Upper lobe of left lung (tissue), 6 donors: Measurements from ENCODE around the gene CHMP5. TPM values are rescaled to one million over a fixed set of nuclear protein-coding genes. Genes with fewer than 3 reads are reported as not detected.

Source experiments
- ATAC-seq, 2 donors: fragments of 200-7000 bp; cut with Tn5 transposase; one replicate each; pipeline ENCODE4 v1.9.1; 2022; ENCODE audit warnings: mild to moderate bottlenecking in 2 of 2, moderate library complexity in 2 of 2; ENCODE audit not compliant: low FRiP score in 2 of 2
- DNase-seq, 2 donors: peaks; one replicate each; pipeline ENCODE4 v3.0.0-alpha.2; 2019 to 2020
- H3K27ac ChIP-seq, 4 donors: fragments of 200-600 bp; sonication (generic); one replicate each; pipeline ENCODE4 v1.5.1; 2016 to 2019
- H3K27me3 ChIP-seq, 4 donors: fragments of 200-600 bp; sonication (generic); one replicate each; pipeline ENCODE4 v1.5.1; 2017 to 2019
- H3K36me3 ChIP-seq, 4 donors: fragments of 200-600 bp; sonication (generic); one replicate each; pipeline ENCODE4 v1.5.1; 2016 to 2019
- H3K4me1 ChIP-seq, 4 donors: fragments of 200-600 bp; sonication (generic); one replicate each; pipeline ENCODE4 v1.5.1; 2018 to 2019
- H3K4me3 ChIP-seq, 4 donors: fragments of 200-600 bp; sonication (generic); one replicate each; pipeline ENCODE4 v1.5.1; 2017 to 2019; ENCODE audit warnings: mild to moderate bottlenecking in 2 of 4, moderate library complexity in 1 of 4
- H3K9me3 ChIP-seq, 4 donors: fragments of 200-600 bp; sonication (generic); one replicate each; pipeline ENCODE4 v1.5.1; 2018 to 2019
- EP300 ChIP-seq, 4 donors: sonication (generic); formaldehyde crosslinking; IDR thresholded peaks; one replicate each; pipeline ENCODE4 v1.5.1; 2017; ENCODE audit warnings: antibody characterized with exemption in 4 of 4, control low read depth in 2 of 4
- POLR2A ChIP-seq, 4 donors: fragments of 450-650 bp; IDR thresholded peaks; one replicate each; pipeline ENCODE4 v1.5.1; 2016 to 2017; ENCODE audit warnings: antibody characterized with exemption in 4 of 4, mild to moderate bottlenecking in 2 of 4
- POLR2AphosphoS5 ChIP-seq, 2 donors: sonication (generic); formaldehyde crosslinking; IDR thresholded peaks; one replicate each; pipeline ENCODE4 v1.5.1; 2017; ENCODE audit warnings: antibody characterized with exemption in 2 of 2
- WGBS, 2 donors: methylation state at CpG; one replicate each; pipeline ENCODE4 v1.1.5; 2017 to 2018; 5-methylcytosine and 5-hydroxymethylcytosine counted together
- total RNA-seq, 6 donors: library from RNA; depleted of rRNA in 4 of 6; stranded (reverse); fragments of >200 nt in 4 of 6; gene quantifications; one replicate each; pipeline versions ENCODE4 v1.1.0 to v1.2.1, GENCODE V29; 2016 to 2021
- TF ChIP-seq, protein P1 (sequence below), 6 experiments: fragments of 450-650 bp in 4 of 6; fragments of 200-600 bp in 2 of 6; sonication (generic) in 2 of 6; IDR thresholded peaks; one replicate each; pipeline ENCODE4 v1.5.1; 2016 to 2019; ENCODE audit warnings: antibody characterized with exemption in 6 of 6
- donor health status: DM: no; HTN: no; CAD: no; lungs with moderate emphysema.
- donor health status: DM: no; HTN: yes; CAD: no; lungs with severe emphysema.

Gene CHMP5
- total RNA-seq, 6 donors from 2014 or later = 33.5 to 95.5 (median 60.1) TPM

DNA sequence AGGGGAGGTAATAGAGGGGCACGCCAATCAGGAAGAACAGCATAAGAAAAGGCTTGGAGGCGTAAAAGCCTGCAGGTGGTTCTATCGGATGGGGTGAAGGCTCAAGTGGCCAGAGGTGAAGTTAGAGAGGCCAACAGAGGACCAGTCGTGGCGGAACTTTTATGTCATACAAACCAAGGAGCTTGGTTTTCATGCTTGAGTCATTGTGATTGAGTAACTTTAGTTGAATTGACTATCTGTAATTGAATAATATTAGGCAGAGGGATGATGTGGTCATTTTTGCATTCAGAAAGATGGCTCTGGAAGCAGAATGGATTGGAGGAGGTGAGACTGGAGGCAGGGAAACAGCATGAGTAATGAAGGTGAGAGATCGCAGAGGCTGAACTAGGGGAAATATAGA lies 32.0 kb upstream of the CHMP5 start:
- Histone ChIP-seq H3K36me3 (no peaks in the 10 kb centered on the region), H3K9me3 (no peaks in the 10 kb centered on the region), H3K4me1 (peaks cover 0 to 17% (median 7%) of the 10 kb centered on the region in 4 donors), H3K4me3 (no peak overlapping the region), H3K27ac (no peak overlapping the region), H3K27me3 (no peaks in the 10 kb centered on the region)
- TF ChIP-seq, protein P1, sequence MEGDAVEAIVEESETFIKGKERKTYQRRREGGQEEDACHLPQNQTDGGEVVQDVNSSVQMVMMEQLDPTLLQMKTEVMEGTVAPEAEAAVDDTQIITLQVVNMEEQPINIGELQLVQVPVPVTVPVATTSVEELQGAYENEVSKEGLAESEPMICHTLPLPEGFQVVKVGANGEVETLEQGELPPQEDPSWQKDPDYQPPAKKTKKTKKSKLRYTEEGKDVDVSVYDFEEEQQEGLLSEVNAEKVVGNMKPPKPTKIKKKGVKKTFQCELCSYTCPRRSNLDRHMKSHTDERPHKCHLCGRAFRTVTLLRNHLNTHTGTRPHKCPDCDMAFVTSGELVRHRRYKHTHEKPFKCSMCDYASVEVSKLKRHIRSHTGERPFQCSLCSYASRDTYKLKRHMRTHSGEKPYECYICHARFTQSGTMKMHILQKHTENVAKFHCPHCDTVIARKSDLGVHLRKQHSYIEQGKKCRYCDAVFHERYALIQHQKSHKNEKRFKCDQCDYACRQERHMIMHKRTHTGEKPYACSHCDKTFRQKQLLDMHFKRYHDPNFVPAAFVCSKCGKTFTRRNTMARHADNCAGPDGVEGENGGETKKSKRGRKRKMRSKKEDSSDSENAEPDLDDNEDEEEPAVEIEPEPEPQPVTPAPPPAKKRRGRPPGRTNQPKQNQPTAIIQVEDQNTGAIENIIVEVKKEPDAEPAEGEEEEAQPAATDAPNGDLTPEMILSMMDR (IDR thresholded peaks at IDR 0.05) = no peak
- TF ChIP-seq POLR2A (IDR thresholded peaks at IDR 0.05) (no peak), POLR2AphosphoS5 (IDR thresholded peaks at IDR 0.05) (no peak)
- 92 to 93% methylated on average over 6 of the region's 6 CpGs for WGBS, 2 donors
- ATAC-seq = no peak
- DNase-seq = no peak

DNA sequence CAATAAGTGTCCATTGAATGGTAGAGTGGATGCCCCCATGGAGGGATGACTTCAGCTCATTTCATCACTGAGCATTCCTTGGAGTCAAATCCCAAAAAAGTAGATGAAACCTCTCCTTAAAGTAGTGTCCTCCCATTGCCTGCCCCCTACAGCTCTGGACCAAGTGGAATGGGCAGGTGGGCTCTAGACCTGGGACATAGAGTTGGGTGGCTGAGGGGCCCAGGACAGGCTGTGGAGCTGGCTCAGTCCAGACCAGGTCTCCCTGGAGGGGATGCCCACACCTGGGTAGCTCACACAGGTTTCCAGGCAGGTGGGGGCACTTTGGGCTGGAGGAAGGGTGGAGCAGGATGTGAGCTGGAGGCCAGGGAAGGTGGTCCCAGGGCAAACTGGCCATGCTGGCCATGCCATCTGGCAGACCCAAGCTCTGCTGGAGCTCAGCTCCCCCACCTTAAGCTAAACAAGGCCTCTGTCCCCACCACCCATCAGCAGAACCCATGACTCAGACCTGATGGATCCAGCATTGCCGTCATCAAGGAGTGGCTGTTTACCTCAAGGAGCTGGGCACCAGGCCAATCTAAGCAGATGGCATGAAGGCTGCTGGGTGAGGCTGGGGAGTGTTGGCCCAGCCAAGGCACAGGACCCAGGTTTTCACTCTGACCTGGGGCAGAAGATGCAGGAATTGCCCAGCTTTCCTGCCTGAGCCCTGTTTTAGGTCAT lies 31.1 kb upstream of the CHMP5 start:
- TF ChIP-seq POLR2AphosphoS5 (IDR thresholded peaks at IDR 0.05) (peak; percentile 48 to 61), EP300 (IDR thresholded peaks at IDR 0.05) (peak in 1 of 4 donors; percentile 53)
- TF ChIP-seq, protein P1 (IDR thresholded peaks at IDR 0.05) = no peak
- H3K27me3 ChIP-seq = no peaks in the 10 kb centered on the region
- peak; percentile 38 to 71 for ATAC-seq
- peak; percentile 24 to 88 for DNase-seq
- H3K9me3 ChIP-seq = no peaks in the 10 kb centered on the region
- H3K36me3 ChIP-seq = no peaks in the 10 kb centered on the region
- peaks cover 0 to 17% (median 7%) of the 10 kb centered on the region in 4 donors for H3K4me1 ChIP-seq
- WGBS, 2 donors = 23% methylated on average over 1 of the region's 1 CpG; no CpG with 5 or more reads in 1 of the 2 donors
- no peak overlapping the region for H3K4me3 ChIP-seq
- peak overlapping the region in 2 of 4 donors; percentile 37 to 52 for H3K27ac ChIP-seq

DNA sequence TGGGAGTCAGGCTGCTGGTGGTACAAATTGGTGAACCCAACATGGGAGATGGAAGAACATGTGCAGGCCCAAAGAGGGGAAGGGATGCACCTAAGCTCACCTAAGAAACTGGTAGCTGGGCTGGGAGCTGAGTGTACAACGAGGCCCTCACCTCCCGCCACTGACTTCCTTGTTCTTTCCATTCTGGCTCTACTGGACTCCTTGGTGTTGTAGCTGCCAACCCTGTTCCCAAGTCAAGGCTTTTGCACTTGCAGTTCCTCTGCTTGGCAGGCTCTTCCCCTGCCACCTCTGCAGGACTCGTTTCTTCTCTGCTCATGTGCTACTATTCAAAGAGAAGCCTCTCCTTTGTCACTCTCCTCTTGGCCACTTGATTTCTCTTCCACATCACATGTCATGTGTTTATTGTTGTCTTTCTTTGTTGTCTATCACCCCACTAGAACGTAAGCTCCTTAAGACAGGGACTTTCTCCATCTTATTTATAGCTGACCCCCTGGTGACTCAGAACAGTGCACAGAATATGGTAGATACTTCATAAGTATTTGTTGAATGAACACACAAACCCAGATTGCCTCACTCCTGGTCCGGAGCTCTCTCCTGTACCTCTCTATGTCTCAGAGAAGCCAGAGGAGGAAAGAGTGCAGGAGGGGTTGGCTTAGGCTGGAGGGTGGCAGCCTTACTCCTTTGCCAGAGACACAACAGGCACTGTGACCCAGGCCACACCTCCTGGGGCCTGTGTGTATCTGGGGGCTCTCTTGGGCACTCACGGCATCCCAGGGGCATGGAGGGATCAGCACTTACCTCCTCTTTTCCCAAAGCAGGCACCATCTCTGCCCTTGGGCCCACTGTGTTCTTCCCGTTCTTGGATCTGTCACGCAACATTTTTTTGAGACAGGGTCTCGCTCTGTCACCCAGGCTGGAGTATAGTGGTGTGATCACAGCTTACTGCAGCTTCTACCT lies 30.1 kb upstream of the CHMP5 start:
- Histone ChIP-seq H3K4me3 (no peak overlapping the region), H3K9me3 (no peaks in the 10 kb centered on the region), H3K27ac (peak overlapping the region in 2 of 4 donors; percentile 37 to 52), H3K36me3 (no peaks in the 10 kb centered on the region), H3K27me3 (no peaks in the 10 kb centered on the region), H3K4me1 (peaks cover 0 to 14% (median 6%) of the 10 kb centered on the region in 4 donors)
- DNase-seq = no peak
- TF ChIP-seq, protein P1 (IDR thresholded peaks at IDR 0.05) = no peak
- TF ChIP-seq EP300 (IDR thresholded peaks at IDR 0.05) = no peak
- TF ChIP-seq POLR2AphosphoS5 (IDR thresholded peaks at IDR 0.05) = no peak
- TF ChIP-seq POLR2A (IDR thresholded peaks at IDR 0.05) = no peak
- ATAC-seq = no peak
- WGBS, 2 donors = 70 to 84% methylated on average over 8 to 9 of the region's 9 CpGs

DNA sequence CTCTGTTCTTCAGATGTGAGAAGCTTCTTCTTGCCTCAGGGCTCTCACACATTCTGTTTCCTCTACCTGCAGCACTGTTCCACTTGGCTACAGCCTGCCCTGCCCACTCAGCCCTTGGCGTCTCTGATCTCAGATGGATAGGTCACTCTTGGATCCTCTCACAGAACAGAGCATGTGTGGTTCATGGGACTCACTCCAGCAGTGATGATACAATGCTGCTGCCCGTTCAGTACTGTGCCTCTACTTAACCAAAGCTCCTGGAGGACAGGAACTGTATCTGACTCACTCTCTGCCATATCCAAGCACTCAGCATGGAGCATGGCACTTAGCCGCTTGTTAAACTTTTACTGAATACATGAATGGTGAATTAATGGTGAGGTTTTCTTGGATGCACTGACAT lies 28.3 kb upstream of the CHMP5 start:
- WGBS, 2 donors = 70 to 84% methylated on average over 3 of the region's 3 CpGs
- DNase-seq (no peak), ATAC-seq (no peak)
- no peaks in the 10 kb centered on the region for H3K36me3 ChIP-seq
- H3K9me3 ChIP-seq = no peaks in the 10 kb centered on the region
- H3K4me3 ChIP-seq = no peak overlapping the region
- H3K27me3 ChIP-seq = no peaks in the 10 kb centered on the region
- H3K4me1 ChIP-seq = peaks cover 0 to 14% (median 6%) of the 10 kb centered on the region in 4 donors
- TF ChIP-seq EP300 (IDR thresholded peaks at IDR 0.05) (no peak), POLR2A (IDR thresholded peaks at IDR 0.05) (no peak), POLR2AphosphoS5 (IDR thresholded peaks at IDR 0.05) (no peak)
- TF ChIP-seq, protein P1 (IDR thresholded peaks at IDR 0.05) = no peak
- H3K27ac ChIP-seq = no peak overlapping the region
